Measurements from ENCODE around the gene TBC1D7. TPM values are rescaled to one million over a fixed set of nuclear protein-coding genes. Genes with fewer than 3 reads are reported as not detected.

The TBC1D7 gene
- total RNA-seq, 4 donors from 2014 or later = 5.5 to 12.5 (median 8.4) TPM

- 100% methylated on average over 2 of the region's 2 CpGs for WGBS
- H3K36me3 ChIP-seq = peaks cover 0 to 51% (median 4%) of the 10 kb centered on the region in 4 donors
- intact Hi-C loops (cut with DNase I) = no loop called here
Measured at GRCh38 chr6:13277231-13277630, 51.1 kb downstream of the TBC1D7 start.

DNA sequence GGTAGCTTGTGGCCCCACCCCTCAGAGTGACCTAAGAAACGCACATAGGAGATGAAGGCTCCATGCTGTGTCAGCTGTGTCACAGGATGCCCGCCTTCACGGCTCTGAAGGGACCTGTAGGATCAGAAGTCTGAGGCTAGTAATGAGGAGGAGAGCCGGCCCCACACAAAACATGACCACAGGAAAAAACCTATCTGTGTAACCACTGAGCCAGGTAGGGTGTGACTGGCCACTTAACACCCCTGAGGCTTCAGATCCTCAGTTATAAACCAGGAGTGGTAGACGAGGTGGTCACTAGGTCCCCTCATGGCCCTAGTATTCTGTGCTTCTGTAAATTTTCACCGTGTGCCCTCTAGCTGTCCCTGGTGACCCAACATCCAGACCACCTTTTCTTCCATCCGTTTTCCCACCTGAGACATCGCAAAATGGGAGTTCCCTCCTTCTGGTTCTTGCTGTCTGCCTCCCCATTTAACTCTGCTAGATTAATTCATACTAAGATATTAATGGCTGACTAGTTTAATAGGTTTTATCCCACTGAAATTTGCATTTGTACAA lies 52.8 kb downstream of the TBC1D7 start:
- Histone ChIP-seq H3K4me1 (peaks cover 0 to 6% (median 0%) of the 10 kb centered on the region in 4 donors), H3K9me3 (no peaks in the 10 kb centered on the region), H3K27me3 (no peaks in the 10 kb centered on the region), H3K27ac (replicated peaks in 1 of 4) (no peak overlapping the region), H3K4me3 (no peak overlapping the region), H3K36me3 (peaks cover 0 to 50% (median 2%) of the 10 kb centered on the region in 4 donors)
- WGBS = 79% methylated on average over 8 of the region's 8 CpGs
- no peak for TF ChIP-seq EP300 (IDR thresholded peaks at IDR 0.05)
- no peak for TF ChIP-seq POLR2A (IDR thresholded peaks at IDR 0.05; ENCODE audit: low read depth)
- TF ChIP-seq POLR2AphosphoS5 (IDR thresholded peaks at IDR 0.05) = no peak
- no peak for TF ChIP-seq CTCF (IDR thresholded peaks at IDR 0.05)
- DNase-seq (ENCODE audit: extremely low spot score) = no peak
- intact Hi-C loops (cut with DNase I) = no loop called here

More at GRCh38 chr6:13277231-13277630, 51.1 kb downstream of the TBC1D7 start:
- Histone ChIP-seq H3K4me1 (peaks cover 0 to 6% (median 0%) of the 10 kb centered on the region in 4 donors), H3K9me3 (no peaks in the 10 kb centered on the region), H3K27me3 (no peaks in the 10 kb centered on the region), H3K27ac (replicated peaks in 1 of 4) (no peak overlapping the region), H3K4me3 (no peak overlapping the region)
- DNase-seq (ENCODE audit: extremely low spot score) = no peak
- TF ChIP-seq CTCF (IDR thresholded peaks at IDR 0.05) = no peak
- no peak for TF ChIP-seq POLR2AphosphoS5 (IDR thresholded peaks at IDR 0.05)
- no peak for TF ChIP-seq POLR2A (IDR thresholded peaks at IDR 0.05; ENCODE audit: low read depth)
- TF ChIP-seq EP300 (IDR thresholded peaks at IDR 0.05) = no peak

GRCh38 chr6:13274707-13275434 lies 53.5 kb downstream of the TBC1D7 start:
- Histone ChIP-seq H3K36me3 (peaks cover 0 to 44% (median 2%) of the 10 kb centered on the region in 4 donors), H3K27me3 (no peaks in the 10 kb centered on the region), H3K4me3 (no peak overlapping the region), H3K4me1 (peaks cover 0 to 8% (median 0%) of the 10 kb centered on the region in 4 donors), H3K9me3 (no peaks in the 10 kb centered on the region), H3K27ac (replicated peaks in 1 of 4) (no peak overlapping the region)
- TF ChIP-seq CTCF (IDR thresholded peaks at IDR 0.05) (no peak), POLR2A (IDR thresholded peaks at IDR 0.05; ENCODE audit: low read depth) (no peak), EP300 (IDR thresholded peaks at IDR 0.05) (no peak), POLR2AphosphoS5 (IDR thresholded peaks at IDR 0.05) (no peak)
- DNase-seq (ENCODE audit: extremely low spot score) = no peak
- 76% methylated on average over 6 of the region's 6 CpGs for WGBS
- intact Hi-C loops (cut with DNase I) = no loop called here

DNA sequence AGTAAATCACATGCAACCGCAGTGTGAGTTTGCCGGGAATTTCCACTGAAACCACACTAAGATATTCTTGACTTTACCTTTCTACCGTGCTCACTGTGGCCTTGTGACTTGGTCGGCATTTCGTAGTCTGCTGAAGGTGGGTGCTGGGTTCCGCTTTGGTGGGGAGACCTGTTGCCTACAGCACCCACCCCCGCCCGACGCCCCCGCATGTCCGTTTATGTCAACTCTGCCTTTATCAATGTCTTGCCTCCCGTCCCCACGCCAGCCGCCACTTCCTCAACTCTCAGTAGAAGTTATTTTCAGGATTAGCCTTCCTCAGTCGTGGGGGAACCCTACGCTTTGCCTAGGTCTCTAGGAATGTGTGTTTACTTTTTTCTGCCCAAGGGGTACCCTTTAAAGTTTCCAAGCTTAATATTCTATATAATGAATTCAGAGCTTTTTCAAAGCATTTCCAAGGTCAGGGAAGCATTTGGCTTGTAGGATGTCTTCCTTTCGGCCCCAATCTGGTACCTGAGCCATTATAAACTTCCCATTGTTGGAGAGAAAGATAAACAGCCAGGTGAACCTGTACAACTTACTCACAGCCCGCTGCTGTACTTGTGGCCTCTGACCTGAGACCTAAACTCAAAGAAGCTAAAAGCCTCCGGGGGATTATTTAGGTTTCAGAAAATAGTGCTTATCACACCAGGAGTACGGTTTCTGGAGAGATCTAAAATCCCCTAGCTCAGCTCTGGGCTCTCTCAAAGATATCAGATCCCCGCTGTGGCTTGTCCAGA lies 54.2 kb downstream of the TBC1D7 start:
- Histone ChIP-seq H3K36me3 (peaks cover 0 to 42% (median 2%) of the 10 kb centered on the region in 4 donors), H3K27ac (replicated peaks in 1 of 4) (no peak overlapping the region), H3K9me3 (no peaks in the 10 kb centered on the region), H3K27me3 (no peaks in the 10 kb centered on the region), H3K4me3 (peak overlapping the region in 1 of 4 donors; percentile 39), H3K4me1 (peaks cover 4 to 14% (median 5%) of the 10 kb centered on the region in 4 donors)
- intact Hi-C loops (cut with DNase I) = no loop called here
- DNase-seq (ENCODE audit: extremely low spot score) = no peak
- no peak for TF ChIP-seq EP300 (IDR thresholded peaks at IDR 0.05)
- TF ChIP-seq POLR2A (IDR thresholded peaks at IDR 0.05; ENCODE audit: low read depth) = no peak
- TF ChIP-seq POLR2AphosphoS5 (IDR thresholded peaks at IDR 0.05) = no peak
- no peak for TF ChIP-seq CTCF (IDR thresholded peaks at IDR 0.05)
- WGBS = 73% methylated on average over 21 of the region's 21 CpGs

Measured in esophagus muscularis mucosa (tissue), 4 donors.